D721Med (cell line): ENCODE measurements around the gene PDE4B.

Experiments
- DNase-seq: peaks from one replicate; pipeline ENCODE4 v3.0.0; 2011; ENCODE audit warnings: low spot score; ENCODE audit not compliant: insufficient read length
- FAIRE-seq: peaks from 2 replicates; lab custom pipeline; 2011; peaks lifted over from hg19 to GRCh38; lab: Jason Lieb, UNC
- CTCF ChIP-seq: IDR thresholded peaks from 2 replicates; pipeline ENCODE4 v1.5.1; 2012; ENCODE audit warnings: mild to moderate bottlenecking, control low read depth; ENCODE audit not compliant: insufficient read depth; ENCODE audit errors: missing control alignments

PDE4B gene

DNA sequence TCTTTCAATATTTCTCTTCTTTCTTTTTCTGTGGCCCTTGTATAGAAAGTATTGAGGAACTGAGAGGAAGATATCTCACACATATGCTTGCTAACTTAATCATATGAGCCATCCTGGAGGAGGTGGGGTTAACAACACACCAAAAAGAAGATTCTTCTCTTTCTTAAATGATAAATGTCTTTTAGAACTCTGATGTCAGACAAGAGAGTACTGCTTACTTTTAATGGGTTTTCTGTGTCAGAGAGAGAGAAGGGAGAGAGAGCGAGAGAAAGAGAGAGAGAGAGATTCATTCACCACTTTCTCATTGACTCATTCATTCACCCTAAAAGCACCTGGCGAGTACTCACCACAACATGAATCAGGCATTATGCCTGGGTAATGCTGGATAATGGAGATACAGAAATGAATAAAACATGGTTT is 490.9 kb downstream of the PDE4B start:
- DNase-seq (no peak), FAIRE-seq (no peak)
- TF ChIP-seq CTCF, result no peak

GRCh38 chr1:66284746-66285145 is 492.1 kb downstream of the PDE4B start:
- DNase-seq, result no peak
- TF ChIP-seq CTCF, result no peak
- FAIRE-seq, result no peak

DNA sequence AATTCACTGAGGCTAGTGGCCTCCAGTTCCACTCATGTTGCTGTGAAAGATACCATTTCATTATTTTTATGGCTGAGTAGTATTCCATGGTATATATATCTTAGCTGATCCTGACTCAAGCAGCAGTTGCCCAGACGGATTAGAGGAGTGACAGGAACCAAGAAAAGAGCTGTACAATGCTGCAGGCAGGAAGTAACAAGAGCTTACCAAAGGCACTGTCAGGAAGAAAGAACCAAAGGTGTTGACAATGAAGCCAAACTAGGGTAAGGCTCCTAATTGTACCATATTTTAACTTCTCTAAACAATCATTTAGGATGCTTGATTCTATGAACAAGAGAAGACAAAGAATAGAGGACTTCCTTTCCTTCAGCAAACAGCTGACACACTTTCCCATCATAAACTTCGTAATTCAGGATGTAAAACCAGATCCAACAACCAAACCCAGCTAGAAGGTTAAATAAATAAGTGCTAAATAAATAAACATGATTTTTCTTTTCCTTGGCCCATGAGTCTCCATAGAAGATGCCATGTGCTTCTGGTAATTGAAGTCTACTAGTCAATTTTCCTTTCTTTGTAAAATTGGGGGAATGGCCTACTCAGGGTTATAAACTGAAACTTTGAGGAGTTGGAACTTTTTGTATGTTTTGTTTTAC is 493.0 kb downstream of the PDE4B start:
- TF ChIP-seq CTCF, result no peak
- FAIRE-seq (no peak), DNase-seq (no peak)

- no peak for DNase-seq
- FAIRE-seq, result no peak
- TF ChIP-seq CTCF, result no peak
Measured at GRCh38 chr1:66286307-66286706, 493.6 kb downstream of the PDE4B start.

DNA sequence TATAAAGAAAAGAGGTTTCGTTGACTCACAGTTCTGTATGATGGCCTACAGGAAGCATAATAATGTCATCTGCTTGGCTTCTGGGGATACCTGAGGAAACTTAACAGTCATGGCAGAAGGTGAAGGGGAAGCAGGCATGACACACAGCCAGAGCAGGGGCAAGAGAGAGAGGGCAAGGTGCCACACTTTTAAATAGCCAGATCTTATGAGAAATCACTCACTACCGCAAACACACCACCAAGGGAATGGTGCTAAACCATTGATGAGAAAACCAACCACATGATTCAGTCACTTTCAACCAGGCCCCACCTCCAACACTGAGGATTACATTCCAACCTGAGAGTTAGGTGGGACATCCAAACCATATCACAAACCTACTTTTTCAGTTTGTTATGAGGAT is 495.4 kb downstream of the PDE4B start:
- FAIRE-seq (no peak), DNase-seq (no peak)
- TF ChIP-seq CTCF, result no peak

GRCh38 chr1:66290761-66291530 is 498.3 kb downstream of the PDE4B start:
- DNase-seq, result no peak
- FAIRE-seq, result peak; percentile 48
- TF ChIP-seq CTCF, result no peak

- no peak for FAIRE-seq
- DNase-seq, result no peak
- TF ChIP-seq CTCF, result no peak
Measured at GRCh38 chr1:66291531-66291864, 498.8 kb downstream of the PDE4B start.
